Stomach (tissue), 4 donors: Measurements from ENCODE around the gene ALG9.

Source experiments
- POLR2A ChIP-seq, 4 donors: fragments of 450-650 bp; IDR thresholded peaks; one replicate each; pipeline ENCODE4 v1.6.1; 2016; ENCODE audit warnings: antibody characterized with exemption in 4 of 4, control low read depth in 2 of 4, mild to moderate bottlenecking in 1 of 4, moderate library complexity in 1 of 4
- POLR2AphosphoS5 ChIP-seq, 3 donors: sonication (generic); formaldehyde crosslinking; IDR thresholded peaks; one replicate each; pipeline ENCODE4 v1.6.1; 2016; ENCODE audit warnings: antibody characterized with exemption in 3 of 3
- TF ChIP-seq, protein P1 (sequence below), 7 experiments: fragments of 450-650 bp in 4 of 7; fragments of 200-600 bp in 3 of 7; sonication (generic) in 3 of 7; IDR thresholded peaks; one replicate each; pipeline ENCODE4 v1.5.1; 2016 to 2019; ENCODE audit warnings: antibody characterized with exemption in 7 of 7, control low read depth in 2 of 7, mild to moderate bottlenecking in 1 of 7

- TF ChIP-seq, protein P1, sequence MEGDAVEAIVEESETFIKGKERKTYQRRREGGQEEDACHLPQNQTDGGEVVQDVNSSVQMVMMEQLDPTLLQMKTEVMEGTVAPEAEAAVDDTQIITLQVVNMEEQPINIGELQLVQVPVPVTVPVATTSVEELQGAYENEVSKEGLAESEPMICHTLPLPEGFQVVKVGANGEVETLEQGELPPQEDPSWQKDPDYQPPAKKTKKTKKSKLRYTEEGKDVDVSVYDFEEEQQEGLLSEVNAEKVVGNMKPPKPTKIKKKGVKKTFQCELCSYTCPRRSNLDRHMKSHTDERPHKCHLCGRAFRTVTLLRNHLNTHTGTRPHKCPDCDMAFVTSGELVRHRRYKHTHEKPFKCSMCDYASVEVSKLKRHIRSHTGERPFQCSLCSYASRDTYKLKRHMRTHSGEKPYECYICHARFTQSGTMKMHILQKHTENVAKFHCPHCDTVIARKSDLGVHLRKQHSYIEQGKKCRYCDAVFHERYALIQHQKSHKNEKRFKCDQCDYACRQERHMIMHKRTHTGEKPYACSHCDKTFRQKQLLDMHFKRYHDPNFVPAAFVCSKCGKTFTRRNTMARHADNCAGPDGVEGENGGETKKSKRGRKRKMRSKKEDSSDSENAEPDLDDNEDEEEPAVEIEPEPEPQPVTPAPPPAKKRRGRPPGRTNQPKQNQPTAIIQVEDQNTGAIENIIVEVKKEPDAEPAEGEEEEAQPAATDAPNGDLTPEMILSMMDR (IDR thresholded peaks at IDR 0.05): no peak
- TF ChIP-seq POLR2AphosphoS5 (IDR thresholded peaks at IDR 0.05) (no peak), POLR2A (IDR thresholded peaks at IDR 0.05) (no peak)
Observed at GRCh38 chr11:111906680-111907079, 35.3 kb upstream of the ALG9 start.
